GM19397 (cell line): ENCODE results near the gene SLC39A11.
"Not testable (repeated sequence)": the region's sequence is repeated elsewhere in the genome, so short reads cannot be mapped to it uniquely, and the experiment has no call there.

Experiments
- ATAC-seq: cut with Tn5 transposase; IDR thresholded peaks from one replicate; pipeline ENCODE4 v1.9.1; 2021; ENCODE audit warnings: mild to moderate bottlenecking, moderate library complexity; ENCODE audit not compliant: unreplicated experiment

Gene SLC39A11

GRCh38 chr17:73111386-73111785, 18.9 kb upstream of the SLC39A11 start:
- no peak for ATAC-seq

- no peak for ATAC-seq
Observed at GRCh38 chr17:73107191-73107590, 14.7 kb upstream of the SLC39A11 start.

GRCh38 chr17:73105431-73105830, 12.9 kb upstream of the SLC39A11 start:
- no peak for ATAC-seq

GRCh38 chr17:73104450-73104849, 12.0 kb upstream of the SLC39A11 start:
- no peak for ATAC-seq

- ATAC-seq, result no peak
Observed at GRCh38 chr17:73103641-73104335, 11.3 kb upstream of the SLC39A11 start.

GRCh38 chr17:73101031-73101430, 8.5 kb upstream of the SLC39A11 start:
- no peak for ATAC-seq

- no peak for ATAC-seq
Observed at GRCh38 chr17:73100363-73100762, 7.9 kb upstream of the SLC39A11 start.

- ATAC-seq, result no peak
Observed at GRCh38 chr17:73099511-73099910, 7.0 kb upstream of the SLC39A11 start.

- no peak for ATAC-seq
Observed at GRCh38 chr17:73098919-73099318, 6.4 kb upstream of the SLC39A11 start.

- not testable (repeated sequence) for ATAC-seq
Observed at GRCh38 chr17:73097973-73098765, 5.7 kb upstream of the SLC39A11 start.

GRCh38 chr17:73096866-73097265, 4.4 kb upstream of the SLC39A11 start:
- no peak for ATAC-seq

- no peak for ATAC-seq
Observed at GRCh38 chr17:73096211-73096610, 3.7 kb upstream of the SLC39A11 start.

GRCh38 chr17:73093286-73093685, 798 bp upstream of the SLC39A11 start:
- no peak for ATAC-seq

GRCh38 chr17:73091770-73092522, 542 bp downstream of the SLC39A11 start:
- ATAC-seq, result peak; percentile 29

GRCh38 chr17:73091410-73091769, 1.1 kb downstream of the SLC39A11 start:
- ATAC-seq, result no peak

GRCh38 chr17:73090396-73091202, 1.9 kb downstream of the SLC39A11 start:
- no peak for ATAC-seq

- ATAC-seq, result no peak
Observed at GRCh38 chr17:73089322-73090317, 2.9 kb downstream of the SLC39A11 start.

GRCh38 chr17:73088561-73088960, 3.9 kb downstream of the SLC39A11 start:
- ATAC-seq, result no peak

GRCh38 chr17:73083432-73083831, 9.1 kb downstream of the SLC39A11 start:
- no peak for ATAC-seq

- ATAC-seq, result no peak
Observed at GRCh38 chr17:73074566-73074965, 17.9 kb downstream of the SLC39A11 start.
